Forelimb muscle (tissue), 1 donor: Measurements from ENCODE around the gene GSTA4. TPM values are rescaled to one million over a fixed set of nuclear protein-coding genes. Genes with fewer than 3 reads are reported as not detected.
"Not testable (repeated sequence)": the region's sequence is repeated elsewhere in the genome, so short reads cannot be mapped to it uniquely, and the experiment has no call there.

ENCODE experiments used
- DNase-seq: peaks from one replicate; pipeline ENCODE4 v3.0.0-alpha.2; 2013; ENCODE audit warnings: low read depth
- polyA plus RNA-seq: library from polyadenylated mRNA; unstranded; fragments of 120-200 nt; gene quantifications from one replicate; pipeline ENCODE4 v1.2.1, GENCODE V29; 2013; ENCODE audit not compliant: insufficient read length

The GSTA4 gene
- polyA plus RNA-seq, 1 donor, result 47.5 TPM

GRCh38 chr6:52976149-52976548 lies 18.9 kb downstream of the GSTA4 start:
- DNase-seq, result no peak

- no peak for DNase-seq
Observed at GRCh38 chr6:52975580-52975979, 19.5 kb downstream of the GSTA4 start.

GRCh38 chr6:52972989-52973388 lies 22.1 kb downstream of the GSTA4 start:
- DNase-seq, result no peak

- DNase-seq, result no peak
Observed at GRCh38 chr6:52969359-52969758, 25.7 kb downstream of the GSTA4 start.

GRCh38 chr6:52966101-52966500 lies 29.0 kb downstream of the GSTA4 start:
- DNase-seq, result no peak

GRCh38 chr6:52965380-52965779 lies 29.7 kb downstream of the GSTA4 start:
- no peak for DNase-seq

GRCh38 chr6:52964318-52964717 lies 30.8 kb downstream of the GSTA4 start:
- DNase-seq, result no peak

- DNase-seq, result no peak
Observed at GRCh38 chr6:52962701-52963100, 32.4 kb downstream of the GSTA4 start.

- not testable (repeated sequence) for DNase-seq
Observed at GRCh38 chr6:52961022-52961421, 34.1 kb downstream of the GSTA4 start.

GRCh38 chr6:52960211-52960610 lies 34.9 kb downstream of the GSTA4 start:
- not testable (repeated sequence) for DNase-seq

GRCh38 chr6:52958546-52959255 lies 36.4 kb downstream of the GSTA4 start:
- DNase-seq, result no peak

- no peak for DNase-seq
Observed at GRCh38 chr6:52955871-52956270, 39.2 kb downstream of the GSTA4 start.

GRCh38 chr6:52953911-52954839 lies 40.9 kb downstream of the GSTA4 start:
- no peak for DNase-seq

GRCh38 chr6:52946306-52946705 lies 48.8 kb downstream of the GSTA4 start:
- no peak for DNase-seq

GRCh38 chr6:52942821-52943220 lies 52.3 kb downstream of the GSTA4 start:
- DNase-seq, result not testable (repeated sequence)

- DNase-seq, result no peak
Observed at GRCh38 chr6:52942221-52942620, 52.9 kb downstream of the GSTA4 start.

- no peak for DNase-seq
Observed at GRCh38 chr6:52937908-52938307, 57.2 kb downstream of the GSTA4 start.

GRCh38 chr6:52933778-52934177 lies 61.3 kb downstream of the GSTA4 start:
- DNase-seq, result no peak

- no peak for DNase-seq
Observed at GRCh38 chr6:52931351-52931750, 63.7 kb downstream of the GSTA4 start.

- DNase-seq, result no peak
Observed at GRCh38 chr6:52929321-52930164, 65.5 kb downstream of the GSTA4 start.
